Skin of body (tissue), 2 donors: ENCODE results near the gene TMC8. TPM values are rescaled to one million over a fixed set of nuclear protein-coding genes. Genes with fewer than 3 reads are reported as not detected.
A peak's percentile ranks its signal among the peaks of the same experiment; 100 is the strongest.

Experiments used
- DNase-seq: peaks from one replicate; lab custom pipeline; 2025; lab: John Stamatoyannopoulos, UW
- total RNA-seq: library from RNA; depleted of rRNA; stranded (reverse); fragments of >200 nt; gene quantifications from one replicate; pipeline ENCODE4 v1.2.3, GENCODE V29; 2014

TMC8 gene
- total RNA-seq, 1 donor from 2014 or later: 3.4 TPM

DNA sequence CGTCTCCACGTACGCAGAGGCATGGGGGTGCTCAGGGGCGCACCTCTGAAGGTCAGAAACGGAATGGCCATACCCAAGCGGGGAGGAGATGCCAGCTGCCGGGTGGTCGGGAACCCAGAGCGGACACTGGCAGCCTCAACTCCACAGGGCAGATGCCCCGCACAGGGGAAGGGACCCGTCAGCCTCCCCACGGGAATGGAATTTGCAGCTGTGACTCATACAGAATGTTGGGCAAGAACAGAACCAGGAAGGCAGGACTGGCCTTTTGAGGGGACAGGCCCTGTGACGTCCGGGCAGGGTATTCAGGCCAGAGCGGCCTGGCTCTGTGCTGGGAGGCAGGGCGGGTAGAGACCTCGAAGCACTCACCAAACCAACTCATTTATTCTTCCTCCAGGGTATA lies 48.8 kb downstream of the TMC8 start:
- no peak for DNase-seq

GRCh38 chr17:78180083-78180482 lies 49.5 kb downstream of the TMC8 start:
- no peak for DNase-seq

- DNase-seq: no peak
Measured at GRCh38 chr17:78180508-78180907, 49.9 kb downstream of the TMC8 start.

GRCh38 chr17:78182504-78182903 lies 51.9 kb downstream of the TMC8 start:
- DNase-seq: no peak

- DNase-seq: no peak
Measured at GRCh38 chr17:78183916-78184315, 53.3 kb downstream of the TMC8 start.

- no peak for DNase-seq
Measured at GRCh38 chr17:78184351-78184750, 53.8 kb downstream of the TMC8 start.

- DNase-seq: no peak
Measured at GRCh38 chr17:78184868-78185267, 54.3 kb downstream of the TMC8 start.

- DNase-seq: peak; percentile 37
Measured at GRCh38 chr17:78185981-78186691, 55.6 kb downstream of the TMC8 start.

- peak; percentile 95 for DNase-seq
Measured at GRCh38 chr17:78186692-78187595, 56.4 kb downstream of the TMC8 start, which contains the start of the genes AFMID and TK1. Gene AFMID, plus strand, starts transcription at chr17:78187362. Its CDS starts 9 bp downstream, at chr17:78187371. Gene TK1, minus strand, starts transcription at chr17:78187052. Its CDS starts 58 bp downstream, at chr17:78186994.

Other genes starting within 250 kb of the TMC8 start
- 13.6 TPM for gene TNRC6C, start 172.1 kb upstream of the TMC8 start, total RNA-seq
- 14.2 TPM for gene TMC6, start 2.0 kb upstream of the TMC8 start, total RNA-seq
- 2.9 TPM for gene C17orf99, start 15.6 kb downstream of the TMC8 start, total RNA-seq
- gene SYNGR2, start 37.8 kb downstream of the TMC8 start, total RNA-seq: 16.7 TPM
- gene TK1, start 56.3 kb downstream of the TMC8 start, total RNA-seq: 22.8 TPM
- 28.3 TPM for gene AFMID, start 56.6 kb downstream of the TMC8 start, total RNA-seq
- gene BIRC5, start 83.5 kb downstream of the TMC8 start, total RNA-seq: 15.0 TPM
- gene TMEM235, start 100.9 kb downstream of the TMC8 start, total RNA-seq: not detected
- 23.7 TPM for gene SOCS3, start 229.3 kb downstream of the TMC8 start, total RNA-seq
- 25.7 TPM for gene PGS1, start 247.9 kb downstream of the TMC8 start, total RNA-seq